ENCODE measurements around the gene KLHDC8A.
"Not testable (repeated sequence)": the region's sequence is repeated elsewhere in the genome, so short reads cannot be mapped to it uniquely, and the experiment has no call there.

Gene KLHDC8A

GRCh38 chr1:205356440-205357139 is at the start of gene KLHDC8A:
Gene KLHDC8A, minus strand, starts transcription at chr1:205356922. Its CDS starts 13,318 bp downstream, at chr1:205343604.
- no peak for DNase-seq (ENCODE audit: low spot score)

GRCh38 chr1:205406252-205406651 is 49.5 kb upstream of the KLHDC8A start:
- DNase-seq (ENCODE audit: low spot score), result not testable (repeated sequence)

GRCh38 chr1:205404484-205404883 is 47.8 kb upstream of the KLHDC8A start:
- DNase-seq (ENCODE audit: low spot score), result not testable (repeated sequence)

- DNase-seq (ENCODE audit: low spot score), result no peak
These were observed 41.9 kb upstream of the KLHDC8A start for GRCh38 chr1:205398586-205398985.

GRCh38 chr1:205396967-205397616 is 40.4 kb upstream of the KLHDC8A start:
- no peak for DNase-seq (ENCODE audit: low spot score)

- no peak for DNase-seq (ENCODE audit: low spot score)
These were observed 38.9 kb upstream of the KLHDC8A start for GRCh38 chr1:205395616-205396015.

GRCh38 chr1:205392650-205393049 is 35.9 kb upstream of the KLHDC8A start:
- no peak for DNase-seq (ENCODE audit: low spot score)

GRCh38 chr1:205391386-205391785 is 34.7 kb upstream of the KLHDC8A start:
- no peak for DNase-seq (ENCODE audit: low spot score)

- DNase-seq (ENCODE audit: low spot score), result no peak
These were observed 31.1 kb upstream of the KLHDC8A start for GRCh38 chr1:205387845-205388244.

GRCh38 chr1:205382990-205383389 is 26.3 kb upstream of the KLHDC8A start:
- not testable (repeated sequence) for DNase-seq (ENCODE audit: low spot score)

GRCh38 chr1:205382561-205382960 is 25.8 kb upstream of the KLHDC8A start:
- DNase-seq (ENCODE audit: low spot score), result no peak

GRCh38 chr1:205381305-205381704 is 24.6 kb upstream of the KLHDC8A start:
- DNase-seq (ENCODE audit: low spot score), result no peak

- DNase-seq (ENCODE audit: low spot score), result no peak
These were observed 24.2 kb upstream of the KLHDC8A start for GRCh38 chr1:205380882-205381281.

GRCh38 chr1:205379056-205379455 is 22.3 kb upstream of the KLHDC8A start:
- no peak for DNase-seq (ENCODE audit: low spot score)

GRCh38 chr1:205377355-205377754 is 20.6 kb upstream of the KLHDC8A start:
- no peak for DNase-seq (ENCODE audit: low spot score)

- DNase-seq (ENCODE audit: low spot score), result no peak
These were observed 20.0 kb upstream of the KLHDC8A start for GRCh38 chr1:205376739-205377138.

- DNase-seq (ENCODE audit: low spot score), result no peak
These were observed 19.3 kb upstream of the KLHDC8A start for GRCh38 chr1:205375835-205376545.

- DNase-seq (ENCODE audit: low spot score), result no peak
These were observed 17.7 kb upstream of the KLHDC8A start for GRCh38 chr1:205374210-205375078.

GRCh38 chr1:205373798-205374175 is 17.1 kb upstream of the KLHDC8A start:
- no peak for DNase-seq (ENCODE audit: low spot score)

GRCh38 chr1:205373022-205373797 is 16.5 kb upstream of the KLHDC8A start:
- no peak for DNase-seq (ENCODE audit: low spot score)

Data from hematopoietic multipotent progenitor cell treated with erythropoietin and hydrocortisone succinate and interleukin-3 and kit ligand, for 15 days (in vitro differentiated cells).